Activated CD4-positive, alpha-beta T cell treated with anti-CD3 and anti-CD28 coated beads, Interleukin-2, Interleukin-4, amounts not matched to agents 100 ng/mL and 50 ng/mL, durations not matched to agents 16 hours and 8 hours (primary cell): ENCODE data around the gene C5AR2.
A peak's percentile ranks its signal among the peaks of the same experiment; 100 is the strongest.
"Not testable (repeated sequence)": the region's sequence is repeated elsewhere in the genome, so short reads cannot be mapped to it uniquely, and the experiment has no call there.

Experiments
- DNase-seq: peaks from one replicate; pipeline ENCODE4 v3.0.0-alpha.2; 2020; ENCODE audit warnings: low spot score

Gene C5AR2

GRCh38 chr19:47331931-47332547 is at the start of gene C5AR2:
C5AR2 (plus strand) TSS chr19:47332175; CDS start chr19:47340800, 8,625 bp downstream.
- DNase-seq, result no peak

DNA sequence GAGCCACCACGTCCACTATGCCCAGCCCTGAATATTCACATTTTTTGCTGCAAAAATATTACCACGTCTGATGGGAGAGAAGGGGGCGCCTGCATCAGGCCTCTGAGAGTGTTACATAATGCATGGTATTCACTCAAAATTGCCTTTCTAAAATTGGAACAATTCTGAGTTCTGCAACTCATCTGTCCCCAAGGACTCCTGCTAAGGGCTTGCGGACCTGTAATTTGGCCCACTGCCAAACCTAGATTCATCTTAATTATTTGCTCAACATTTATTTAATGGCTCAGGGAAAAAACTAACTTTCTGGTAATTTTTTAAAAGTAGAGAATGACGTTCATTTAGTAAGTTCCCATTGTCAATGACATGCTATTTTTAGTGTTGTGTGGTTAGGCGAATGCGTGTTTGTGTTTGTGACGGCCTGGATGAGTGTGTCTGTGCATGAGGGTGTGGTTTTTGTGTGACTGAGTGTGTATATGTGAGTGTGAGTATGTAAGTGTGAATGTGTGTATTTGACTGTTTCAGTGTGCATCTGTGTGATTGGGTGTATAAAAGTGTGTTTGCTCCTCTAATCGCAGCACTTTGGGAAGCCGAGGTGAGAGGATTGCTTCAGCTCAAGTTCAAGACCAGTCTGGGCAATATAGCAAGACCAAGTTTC is 48.4 kb upstream of the C5AR2 start:
- no peak for DNase-seq

DNA sequence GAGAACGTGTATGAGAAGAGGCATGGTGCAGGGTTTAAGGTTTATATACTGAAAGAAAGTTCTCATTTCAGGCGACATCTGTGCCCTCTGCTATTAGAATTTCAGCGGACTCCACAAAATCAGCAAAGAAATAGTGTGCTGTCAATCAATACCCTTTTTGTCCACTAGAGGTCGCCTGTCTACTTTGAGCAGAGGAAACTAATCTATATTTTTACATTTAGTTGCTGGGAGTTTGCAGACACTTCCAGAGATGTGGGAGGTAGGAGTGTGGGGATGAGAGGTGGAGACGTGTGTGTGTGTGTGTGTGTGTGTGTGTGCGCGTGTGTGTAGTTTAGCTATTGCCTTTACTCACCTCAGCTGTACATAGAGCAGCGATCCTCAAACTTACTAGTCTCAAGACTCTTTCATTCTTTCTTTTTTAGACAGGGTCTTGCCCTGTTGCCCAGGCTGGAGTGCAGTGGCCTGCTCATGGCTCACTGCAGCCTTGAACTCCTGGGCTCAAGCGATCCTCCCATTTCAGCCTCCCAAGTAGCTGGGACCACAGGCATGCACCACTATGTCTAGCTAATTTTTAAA is 47.6 kb upstream of the C5AR2 start:
- DNase-seq, result peak; percentile 78

- DNase-seq, result peak; percentile 90
Observed at GRCh38 chr19:47296036-47296435, 35.9 kb upstream of the C5AR2 start.

DNA sequence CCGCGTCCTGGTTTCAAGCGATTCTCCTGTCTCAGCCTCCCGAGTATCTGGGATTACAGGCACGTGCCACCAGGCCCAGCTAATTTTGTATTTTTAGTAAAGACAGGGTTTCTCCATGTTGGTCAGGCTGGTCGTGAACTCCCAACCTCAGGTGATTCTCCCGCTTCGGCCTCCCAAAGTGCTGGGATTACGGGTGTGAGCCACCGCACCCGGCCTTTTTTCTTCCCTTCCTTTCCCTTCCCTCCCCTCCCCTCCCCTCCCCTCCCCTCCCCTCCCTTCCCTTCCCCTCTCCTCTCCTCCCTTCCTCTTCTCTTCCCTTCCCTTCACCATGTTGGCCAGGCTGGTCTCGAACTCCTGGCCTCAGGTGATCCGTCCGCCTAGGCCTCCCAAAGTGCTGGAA is 31.1 kb upstream of the C5AR2 start:
- not testable (repeated sequence) for DNase-seq

DNA sequence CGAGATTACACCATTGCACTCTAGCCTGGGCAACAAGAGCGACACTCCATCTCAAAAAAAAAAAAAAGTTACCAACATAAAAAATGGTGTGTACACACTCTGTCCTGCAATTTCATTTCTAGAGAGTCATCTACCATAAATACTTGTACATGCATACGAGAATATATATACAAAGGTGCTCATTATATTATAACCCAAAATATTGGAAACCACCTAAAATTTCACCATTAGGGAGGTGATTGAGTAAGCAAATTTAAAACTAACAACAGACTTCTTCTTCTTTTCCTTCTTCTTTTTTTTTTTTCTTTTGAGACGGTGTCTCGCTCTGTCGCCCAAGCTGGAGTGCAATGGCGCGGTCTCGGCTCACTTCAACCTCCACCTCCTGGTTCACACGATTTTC is 29.7 kb upstream of the C5AR2 start:
- DNase-seq, result no peak

GRCh38 chr19:47303966-47304365 is 28.0 kb upstream of the C5AR2 start:
- DNase-seq, result no peak

DNA sequence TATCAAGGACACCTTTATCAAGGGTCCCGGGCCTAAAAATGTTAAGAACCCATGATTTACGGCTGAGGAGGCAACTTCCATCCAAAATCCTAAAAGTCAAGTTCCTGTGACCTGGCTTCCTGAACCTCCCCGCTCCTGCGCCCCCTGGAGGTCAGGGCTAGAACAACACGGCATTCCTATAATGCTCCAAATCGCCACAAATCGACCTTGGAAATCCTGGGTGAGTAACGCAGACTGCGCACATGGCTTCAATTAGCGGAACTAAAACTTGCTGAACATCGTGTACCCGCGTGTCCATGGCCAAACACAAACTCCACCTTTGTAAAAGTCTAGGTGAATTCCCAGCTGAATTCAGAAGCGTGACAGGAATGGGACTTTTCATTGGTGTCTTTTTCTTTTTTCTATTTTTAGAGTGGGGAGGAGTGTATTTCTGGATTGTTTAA is 26.6 kb upstream of the C5AR2 start:
- peak; percentile 49 for DNase-seq

- no peak for DNase-seq
Observed at GRCh38 chr19:47306303-47306702, 25.7 kb upstream of the C5AR2 start.

- DNase-seq, result no peak
Observed at GRCh38 chr19:47309038-47309437, 22.9 kb upstream of the C5AR2 start.

DNA sequence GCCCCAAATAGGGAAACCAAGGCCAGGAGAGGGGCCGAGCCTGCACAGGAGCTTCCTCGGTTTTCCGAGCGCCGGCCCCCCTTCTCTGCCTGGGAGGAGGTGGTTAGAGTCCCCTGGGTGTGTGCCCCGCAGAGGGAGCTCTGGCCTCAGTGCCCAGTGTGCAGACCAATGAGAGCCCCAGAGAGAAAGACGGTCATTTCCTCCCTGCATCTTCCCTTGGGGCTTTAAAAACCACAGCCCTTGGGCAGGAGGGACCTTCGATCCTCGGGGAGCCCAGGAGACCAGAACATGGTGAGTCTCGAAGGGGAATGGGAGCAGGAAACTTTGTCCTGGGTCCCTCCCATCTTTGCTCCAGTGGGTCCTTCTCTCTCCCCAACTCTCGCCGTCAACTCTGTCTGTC is 22.4 kb upstream of the C5AR2 start, which contains the start of gene C5AR1:
Gene C5AR1 (plus strand): TSS at position 254 of the 400 bp plus-strand sequence. CDS start 35 bp downstream, at position 289.
- no peak for DNase-seq

DNA sequence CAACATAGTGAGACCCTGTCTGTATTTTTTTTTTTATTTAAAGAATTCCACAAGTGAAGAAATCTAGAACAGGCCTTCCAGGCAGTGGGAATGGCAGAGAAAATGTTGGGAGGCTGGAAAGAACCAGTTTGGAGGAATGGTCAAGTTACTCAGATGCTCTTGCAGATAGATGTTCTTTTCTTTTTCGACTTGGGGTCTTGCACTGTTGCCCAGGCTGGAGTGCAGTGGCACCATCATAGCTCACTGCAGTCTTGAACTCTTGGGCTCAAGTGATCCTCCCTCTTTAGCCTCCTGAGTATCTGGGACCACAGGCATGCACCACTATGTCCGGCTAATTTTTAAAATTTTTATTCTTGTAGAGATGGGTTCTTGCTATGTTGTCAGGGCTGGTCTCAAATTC is 21.7 kb upstream of the C5AR2 start:
- no peak for DNase-seq

GRCh38 chr19:47310819-47311218 is 21.2 kb upstream of the C5AR2 start:
- DNase-seq, result no peak

GRCh38 chr19:47312366-47313006 is 19.5 kb upstream of the C5AR2 start:
- no peak for DNase-seq

DNA sequence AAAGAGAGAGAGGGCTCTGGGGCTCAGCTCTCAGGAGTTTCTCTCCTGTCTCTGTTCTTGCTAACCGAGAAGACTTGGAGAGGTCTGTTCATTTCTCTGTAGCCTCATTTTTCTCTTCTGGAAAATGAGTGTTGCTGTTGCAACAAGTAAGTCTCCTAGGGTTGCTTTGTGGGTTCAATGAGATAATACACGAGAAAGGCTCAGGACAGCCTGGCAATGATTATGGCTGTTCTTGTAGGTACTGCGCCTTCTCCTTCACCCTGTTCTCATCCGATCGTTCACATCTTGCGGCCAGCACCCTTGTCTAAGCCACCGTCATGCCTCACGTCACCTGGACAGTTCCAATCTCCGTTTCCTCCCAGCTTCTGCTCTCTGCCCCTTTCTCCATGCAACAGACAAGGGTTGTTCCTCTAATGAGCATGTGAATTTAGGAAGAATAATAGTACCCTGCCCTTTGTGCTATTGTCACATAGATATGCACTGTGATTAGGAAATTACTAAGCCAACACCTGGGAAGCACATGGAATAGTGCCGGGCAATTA is 18.1 kb upstream of the C5AR2 start:
- DNase-seq, result no peak

DNA sequence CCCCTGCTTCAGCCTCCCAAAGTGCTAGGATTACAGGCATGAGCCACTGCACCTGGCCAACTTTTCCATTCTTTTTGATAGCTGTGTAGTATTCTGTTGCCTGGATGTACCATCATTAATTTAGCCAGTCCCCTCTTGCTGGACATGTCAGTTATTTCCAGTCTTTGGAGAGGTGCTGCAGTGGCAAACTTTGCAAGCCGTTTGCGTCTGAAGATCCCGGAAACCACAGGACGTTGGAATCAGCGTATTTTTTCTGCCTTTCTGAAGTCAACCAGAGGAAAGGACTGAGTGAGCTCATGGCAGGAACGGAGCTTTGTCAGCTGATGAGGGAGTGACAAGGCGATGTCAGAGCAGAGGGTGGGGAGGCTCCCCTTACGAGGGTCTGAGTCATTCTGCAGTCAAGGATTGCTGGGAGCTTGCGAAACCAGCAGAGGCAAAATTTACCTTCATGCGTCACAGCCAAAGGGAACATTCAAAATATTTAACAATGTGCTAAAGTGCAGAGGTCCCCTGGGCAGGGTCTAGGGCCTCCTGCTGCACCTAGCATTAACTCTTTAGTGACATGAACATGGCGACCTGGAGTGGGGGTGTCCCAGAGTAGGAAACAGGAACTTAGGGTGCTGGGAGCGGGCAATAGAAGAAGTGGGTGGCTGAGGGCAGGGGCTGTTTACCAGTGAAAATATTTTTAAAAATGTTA is 16.7 kb upstream of the C5AR2 start:
- DNase-seq, result peak; percentile 12

DNA sequence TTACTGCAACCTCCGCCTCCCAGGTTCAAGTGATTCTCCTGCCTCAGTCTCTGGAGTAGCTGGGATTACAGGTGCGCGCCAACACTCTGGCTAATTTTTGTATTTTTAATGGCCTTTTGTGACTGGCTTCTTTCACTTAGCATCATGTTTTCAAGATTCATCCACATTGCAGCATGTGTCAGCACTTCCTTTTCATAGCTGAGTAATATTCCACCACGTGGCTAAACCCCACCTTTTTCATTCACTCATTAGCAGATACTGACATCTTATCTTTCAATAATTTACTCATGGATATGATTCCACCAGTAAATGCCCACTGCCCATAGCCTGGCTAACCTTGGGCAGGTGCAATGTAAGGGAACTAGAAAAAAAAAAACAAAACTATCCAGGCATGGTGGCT is 15.5 kb upstream of the C5AR2 start:
- no peak for DNase-seq

- DNase-seq, result no peak
Observed at GRCh38 chr19:47319923-47320871, 11.8 kb upstream of the C5AR2 start.

DNA sequence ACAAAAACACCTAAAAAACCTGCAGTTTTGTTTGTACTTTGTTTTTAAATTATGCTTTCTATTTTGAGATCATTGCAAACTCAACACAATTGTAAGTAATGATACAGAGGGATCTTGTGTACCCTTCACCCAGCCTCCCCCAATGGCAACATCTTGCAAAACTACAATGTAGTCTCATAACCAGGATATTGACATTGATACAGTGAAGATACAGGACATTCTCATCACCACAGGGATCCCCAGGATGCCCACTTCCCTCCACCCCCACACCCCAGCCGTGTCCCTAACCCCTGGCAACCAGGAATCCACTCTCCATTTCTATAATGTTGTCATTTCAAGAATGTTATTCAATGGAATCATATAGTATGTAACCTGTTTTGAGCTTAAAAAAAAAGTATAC is 10.3 kb upstream of the C5AR2 start:
- DNase-seq, result no peak

- DNase-seq, result no peak
Observed at GRCh38 chr19:47322058-47322457, 9.9 kb upstream of the C5AR2 start.

DNA sequence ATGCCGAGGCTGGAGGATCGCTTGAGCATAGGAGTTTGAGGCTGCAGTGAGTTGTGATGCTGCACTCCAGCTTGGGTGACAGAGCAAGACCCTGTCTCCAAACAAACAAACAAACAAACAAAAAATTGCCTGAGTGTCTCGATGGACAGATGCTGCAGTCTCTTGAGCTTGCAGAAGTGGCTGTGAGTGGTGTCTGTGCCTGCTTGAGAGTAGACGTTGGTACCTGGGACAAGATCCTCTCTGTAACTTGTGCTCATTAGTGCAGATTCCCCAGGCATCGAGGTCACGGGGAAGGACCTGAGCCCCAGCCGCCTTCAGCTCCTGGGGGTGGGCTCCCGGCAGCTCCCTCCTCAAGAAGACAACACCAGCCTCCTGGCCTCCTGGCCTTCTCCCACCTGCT is 8.6 kb upstream of the C5AR2 start:
- no peak for DNase-seq
